ENCODE measurements around the gene ACSS1.

Gene ACSS1

GRCh38 chr20:25062841-25063240 is 4.9 kb upstream of the ACSS1 start:
- Histone ChIP-seq H3F3A (ENCODE audit: low read depth) (no peaks in the 10 kb centered on the region), H3K4me2 (ENCODE audit: low read depth, low read length, poor library complexity, severe bottlenecking) (no peak overlapping the region), H3K4me3 (ENCODE audit: low read length, poor library complexity, severe bottlenecking) (no peak overlapping the region), H2AFZ (ENCODE audit: low read length) (no peak overlapping the region), H3K36me3 (ENCODE audit: insufficient read depth, low read length) (no peaks in the 10 kb centered on the region), H3K4me1 (ENCODE audit: insufficient read depth, low read length, poor library complexity, severe bottlenecking) (peaks cover 29% of the 10 kb centered on the region), H4K20me1 (ENCODE audit: insufficient read depth, low read length, poor library complexity, severe bottlenecking) (no peaks in the 10 kb centered on the region), H3K9me3 (ENCODE audit: insufficient read depth, low read depth, low read length) (no peaks in the 10 kb centered on the region), H3K27me3 (ENCODE audit: insufficient read depth, low read length, poor library complexity, severe bottlenecking) (no peaks in the 10 kb centered on the region), H3K9ac (ENCODE audit: low read depth, low read length, poor library complexity, severe bottlenecking) (no peak overlapping the region), H3K79me2 (ENCODE audit: insufficient read depth, low read length) (no peaks in the 10 kb centered on the region), H3K9me2 (replicated peaks; ENCODE audit: low read depth, low read length) (no peaks in the 10 kb centered on the region)
- TF ChIP-seq CTCF (conservative IDR thresholded peaks at IDR 0.05; ENCODE audit: low read length) = no peak
- TF ChIP-seq EZH2phosphoT487 (IDR thresholded peaks at IDR 0.05; ENCODE audit: borderline replicate concordance) = no peak

- peaks cover under 1% of the 10 kb centered on the region for H4K20me1 ChIP-seq (ENCODE audit: insufficient read depth, low read length, poor library complexity, severe bottlenecking)
- H3K9me2 ChIP-seq (replicated peaks; ENCODE audit: low read depth, low read length) = no peaks in the 10 kb centered on the region
- no peaks in the 10 kb centered on the region for H3K9me3 ChIP-seq (ENCODE audit: insufficient read depth, low read depth, low read length)
- TF ChIP-seq CTCF (conservative IDR thresholded peaks at IDR 0.05; ENCODE audit: low read length) (no peak), EZH2phosphoT487 (IDR thresholded peaks at IDR 0.05; ENCODE audit: borderline replicate concordance) (no peak)
- H3K4me1 ChIP-seq (ENCODE audit: insufficient read depth, low read length, poor library complexity, severe bottlenecking) = peaks cover 31% of the 10 kb centered on the region
- no peak overlapping the region for H2AFZ ChIP-seq (ENCODE audit: low read length)
- no peaks in the 10 kb centered on the region for H3K27me3 ChIP-seq (ENCODE audit: insufficient read depth, low read length, poor library complexity, severe bottlenecking)
- H3K9ac ChIP-seq (ENCODE audit: low read depth, low read length, poor library complexity, severe bottlenecking) = no peak overlapping the region
- no peak overlapping the region for H3K4me3 ChIP-seq (ENCODE audit: low read length, poor library complexity, severe bottlenecking)
- no peak overlapping the region for H3K4me2 ChIP-seq (ENCODE audit: low read depth, low read length, poor library complexity, severe bottlenecking)
- peaks cover 9% of the 10 kb centered on the region for H3K79me2 ChIP-seq (ENCODE audit: insufficient read depth, low read length)
- H3K36me3 ChIP-seq (ENCODE audit: insufficient read depth, low read length) = no peaks in the 10 kb centered on the region
- H3F3A ChIP-seq (ENCODE audit: low read depth) = no peaks in the 10 kb centered on the region
Observed at GRCh38 chr20:25061821-25062530, 4.0 kb upstream of the ACSS1 start.

GRCh38 chr20:25061103-25061799 is 3.3 kb upstream of the ACSS1 start:
- no peaks in the 10 kb centered on the region for H3K9me3 ChIP-seq (ENCODE audit: insufficient read depth, low read depth, low read length)
- peaks cover 16% of the 10 kb centered on the region for H3K79me2 ChIP-seq (ENCODE audit: insufficient read depth, low read length)
- H2AFZ ChIP-seq (ENCODE audit: low read length) = no peak overlapping the region
- no peaks in the 10 kb centered on the region for H3F3A ChIP-seq (ENCODE audit: low read depth)
- no peak overlapping the region for H3K4me2 ChIP-seq (ENCODE audit: low read depth, low read length, poor library complexity, severe bottlenecking)
- no peak overlapping the region for H3K9ac ChIP-seq (ENCODE audit: low read depth, low read length, poor library complexity, severe bottlenecking)
- H3K27me3 ChIP-seq (ENCODE audit: insufficient read depth, low read length, poor library complexity, severe bottlenecking) = no peaks in the 10 kb centered on the region
- peaks cover 8% of the 10 kb centered on the region for H4K20me1 ChIP-seq (ENCODE audit: insufficient read depth, low read length, poor library complexity, severe bottlenecking)
- TF ChIP-seq CTCF (conservative IDR thresholded peaks at IDR 0.05; ENCODE audit: low read length) = no peak
- TF ChIP-seq EZH2phosphoT487 (IDR thresholded peaks at IDR 0.05; ENCODE audit: borderline replicate concordance) = no peak
- H3K36me3 ChIP-seq (ENCODE audit: insufficient read depth, low read length) = no peaks in the 10 kb centered on the region
- H3K4me1 ChIP-seq (ENCODE audit: insufficient read depth, low read length, poor library complexity, severe bottlenecking) = peaks cover 38% of the 10 kb centered on the region
- H3K9me2 ChIP-seq (replicated peaks; ENCODE audit: low read depth, low read length) = no peaks in the 10 kb centered on the region
- no peak overlapping the region for H3K4me3 ChIP-seq (ENCODE audit: low read length, poor library complexity, severe bottlenecking)

Data from Loucy (cell line).